Astrocyte (in vitro differentiated cells and primary cell): Measurements from ENCODE around the gene KIRREL3.

Experiments
- EZH2 ChIP-seq: IDR thresholded peaks from 2 replicates; pipeline ENCODE4 v1.6.1; 2012; ENCODE audit warnings: mild to moderate bottlenecking, low read length, inconsistent platforms; ENCODE audit not compliant: insufficient read depth
- TF ChIP-seq, protein P1 (sequence below): IDR thresholded peaks from 2 replicates; pipeline ENCODE4 v1.5.1; 2011; ENCODE audit warnings: low read depth, mild to moderate bottlenecking, inconsistent platforms, low read length, moderate library complexity; ENCODE audit not compliant: insufficient read depth

- TF ChIP-seq, protein P1, sequence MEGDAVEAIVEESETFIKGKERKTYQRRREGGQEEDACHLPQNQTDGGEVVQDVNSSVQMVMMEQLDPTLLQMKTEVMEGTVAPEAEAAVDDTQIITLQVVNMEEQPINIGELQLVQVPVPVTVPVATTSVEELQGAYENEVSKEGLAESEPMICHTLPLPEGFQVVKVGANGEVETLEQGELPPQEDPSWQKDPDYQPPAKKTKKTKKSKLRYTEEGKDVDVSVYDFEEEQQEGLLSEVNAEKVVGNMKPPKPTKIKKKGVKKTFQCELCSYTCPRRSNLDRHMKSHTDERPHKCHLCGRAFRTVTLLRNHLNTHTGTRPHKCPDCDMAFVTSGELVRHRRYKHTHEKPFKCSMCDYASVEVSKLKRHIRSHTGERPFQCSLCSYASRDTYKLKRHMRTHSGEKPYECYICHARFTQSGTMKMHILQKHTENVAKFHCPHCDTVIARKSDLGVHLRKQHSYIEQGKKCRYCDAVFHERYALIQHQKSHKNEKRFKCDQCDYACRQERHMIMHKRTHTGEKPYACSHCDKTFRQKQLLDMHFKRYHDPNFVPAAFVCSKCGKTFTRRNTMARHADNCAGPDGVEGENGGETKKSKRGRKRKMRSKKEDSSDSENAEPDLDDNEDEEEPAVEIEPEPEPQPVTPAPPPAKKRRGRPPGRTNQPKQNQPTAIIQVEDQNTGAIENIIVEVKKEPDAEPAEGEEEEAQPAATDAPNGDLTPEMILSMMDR: no peak
- no peak for TF ChIP-seq EZH2
These were observed 121.1 kb downstream of the KIRREL3 start for GRCh38 chr11:126879516-126879915.
